Upper lobe of left lung (tissue), 4 donors: ENCODE results near the gene CXCL5.

Experiments
- EP300 ChIP-seq, 4 donors: sonication (generic); formaldehyde crosslinking; IDR thresholded peaks; one replicate each; pipeline ENCODE4 v1.5.1; 2017; ENCODE audit warnings: antibody characterized with exemption in 4 of 4, control low read depth in 2 of 4
- POLR2A ChIP-seq, 4 donors: fragments of 450-650 bp; IDR thresholded peaks; one replicate each; pipeline ENCODE4 v1.5.1; 2016 to 2017; ENCODE audit warnings: antibody characterized with exemption in 4 of 4, mild to moderate bottlenecking in 2 of 4
- TF ChIP-seq, protein P1 (sequence below), 6 experiments: fragments of 450-650 bp in 4 of 6; fragments of 200-600 bp in 2 of 6; sonication (generic) in 2 of 6; IDR thresholded peaks; one replicate each; pipeline ENCODE4 v1.5.1; 2016 to 2019; ENCODE audit warnings: antibody characterized with exemption in 6 of 6

DNA sequence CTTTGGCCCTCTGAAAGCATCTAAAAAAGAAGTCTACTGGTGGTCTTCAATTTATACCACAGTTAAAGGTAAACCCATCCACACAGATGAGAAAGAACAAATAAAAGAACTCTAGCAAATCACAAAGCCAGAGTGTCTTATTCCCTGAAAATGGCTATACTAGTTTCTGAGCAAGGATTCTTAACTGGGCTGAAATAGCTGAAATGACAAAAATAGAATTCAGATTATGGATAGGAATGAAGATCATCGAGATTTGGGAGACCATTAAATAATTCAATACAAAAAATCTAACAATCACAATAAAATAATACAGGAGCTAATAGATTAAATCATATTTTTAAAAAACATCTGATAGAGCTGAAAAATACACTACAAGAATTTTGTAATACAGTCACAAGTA is 28.5 kb downstream of the CXCL5 start:
- TF ChIP-seq, protein P1, sequence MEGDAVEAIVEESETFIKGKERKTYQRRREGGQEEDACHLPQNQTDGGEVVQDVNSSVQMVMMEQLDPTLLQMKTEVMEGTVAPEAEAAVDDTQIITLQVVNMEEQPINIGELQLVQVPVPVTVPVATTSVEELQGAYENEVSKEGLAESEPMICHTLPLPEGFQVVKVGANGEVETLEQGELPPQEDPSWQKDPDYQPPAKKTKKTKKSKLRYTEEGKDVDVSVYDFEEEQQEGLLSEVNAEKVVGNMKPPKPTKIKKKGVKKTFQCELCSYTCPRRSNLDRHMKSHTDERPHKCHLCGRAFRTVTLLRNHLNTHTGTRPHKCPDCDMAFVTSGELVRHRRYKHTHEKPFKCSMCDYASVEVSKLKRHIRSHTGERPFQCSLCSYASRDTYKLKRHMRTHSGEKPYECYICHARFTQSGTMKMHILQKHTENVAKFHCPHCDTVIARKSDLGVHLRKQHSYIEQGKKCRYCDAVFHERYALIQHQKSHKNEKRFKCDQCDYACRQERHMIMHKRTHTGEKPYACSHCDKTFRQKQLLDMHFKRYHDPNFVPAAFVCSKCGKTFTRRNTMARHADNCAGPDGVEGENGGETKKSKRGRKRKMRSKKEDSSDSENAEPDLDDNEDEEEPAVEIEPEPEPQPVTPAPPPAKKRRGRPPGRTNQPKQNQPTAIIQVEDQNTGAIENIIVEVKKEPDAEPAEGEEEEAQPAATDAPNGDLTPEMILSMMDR (IDR thresholded peaks at IDR 0.05) = no peak
- TF ChIP-seq EP300 (IDR thresholded peaks at IDR 0.05) = no peak
- no peak for TF ChIP-seq POLR2A (IDR thresholded peaks at IDR 0.05)
